Cardiac fibroblast (primary cell): ENCODE data around the gene ROBO1.

Source experiments
- DNase-seq, 2 donors: peaks; one replicate each; pipeline versions ENCODE4 v3.0.0 to v3.0.0-alpha.2; 2010; ENCODE audit warnings: low read depth in 2 of 2
- H3K4me3 ChIP-seq, 2 donors: replicated peaks in 1 of 2; 1 replicate in 1 of 2; 2 replicates in 1 of 2; pipeline ENCODE4 v1.5.1; 2011; ENCODE audit warnings: low read depth in 2 of 2, low read length in 2 of 2, mild to moderate bottlenecking in 2 of 2, moderate library complexity in 1 of 2
- CTCF ChIP-seq: IDR thresholded peaks from one replicate; pipeline ENCODE4 v1.5.1; 2011; ENCODE audit warnings: low read depth, mild to moderate bottlenecking, low read length, inconsistent platforms

The ROBO1 gene

GRCh38 chr3:79751703-79752102 is 16.1 kb downstream of the ROBO1 start:
- no peak overlapping the region for H3K4me3 ChIP-seq
- no peak for DNase-seq
- TF ChIP-seq CTCF = no peak

- no peak for TF ChIP-seq CTCF
- DNase-seq = no peak
- no peak overlapping the region for H3K4me3 ChIP-seq
These were observed 30.3 kb downstream of the ROBO1 start for GRCh38 chr3:79737530-79737929.

- no peak for TF ChIP-seq CTCF
- DNase-seq = peak; percentile 2 to 53
- no peak overlapping the region for H3K4me3 ChIP-seq
These were observed 38.7 kb downstream of the ROBO1 start for GRCh38 chr3:79729096-79729495.

GRCh38 chr3:79726786-79727185 is 41.0 kb downstream of the ROBO1 start:
- DNase-seq = no peak
- no peak for TF ChIP-seq CTCF
- H3K4me3 ChIP-seq = no peak overlapping the region

GRCh38 chr3:79724206-79724605 is 43.6 kb downstream of the ROBO1 start:
- TF ChIP-seq CTCF = no peak
- no peak overlapping the region for H3K4me3 ChIP-seq
- DNase-seq = peak in 1 of 2 donors; percentile 4

GRCh38 chr3:79690072-79690471 is 77.7 kb downstream of the ROBO1 start:
- TF ChIP-seq CTCF = no peak
- no peak overlapping the region for H3K4me3 ChIP-seq
- DNase-seq = no peak

GRCh38 chr3:79685108-79685507 is 82.7 kb downstream of the ROBO1 start:
- no peak for DNase-seq
- H3K4me3 ChIP-seq = no peak overlapping the region
- no peak for TF ChIP-seq CTCF
